C4-2B (cell line): ENCODE measurements around the gene GFRAL.
"Not testable (repeated sequence)": the region's sequence is repeated elsewhere in the genome, so short reads cannot be mapped to it uniquely, and the experiment has no call there.

Source experiments
- CTCF ChIP-seq: fragments of 450-650 bp; conservative IDR thresholded peaks from 2 replicates; pipeline ENCODE4 v1.5.1; 2017; ENCODE audit warnings: mild to moderate bottlenecking
- ZFX ChIP-seq: fragments of 450-650 bp; IDR thresholded peaks from 2 replicates; pipeline ENCODE4 v1.6.1; 2017

GRCh38 chr6:55297214-55297613 lies 30.1 kb upstream of the GFRAL start:
- TF ChIP-seq CTCF, ZFX: not testable (repeated sequence)
